HG03060 (cell line): ENCODE results near the gene TRABD2B.

Experiments
- ATAC-seq: cut with Tn5 transposase; IDR thresholded peaks from one replicate; pipeline ENCODE4 v1.9.1; 2021; ENCODE audit warnings: low read depth, moderate number of reproducible peaks; ENCODE audit not compliant: unreplicated experiment

The TRABD2B gene

GRCh38 chr1:47765742-47766485 is 231.3 kb downstream of the TRABD2B start:
- no peak for ATAC-seq

GRCh38 chr1:47765236-47765635 is 231.9 kb downstream of the TRABD2B start:
- ATAC-seq = no peak

- no peak for ATAC-seq
Measured at GRCh38 chr1:47764461-47765046, 232.6 kb downstream of the TRABD2B start.

GRCh38 chr1:47763591-47764171 is 233.5 kb downstream of the TRABD2B start:
- ATAC-seq = no peak

- ATAC-seq = no peak
Measured at GRCh38 chr1:47761974-47762373, 235.2 kb downstream of the TRABD2B start.

- no peak for ATAC-seq
Measured at GRCh38 chr1:47761201-47761930, 235.8 kb downstream of the TRABD2B start.

- no peak for ATAC-seq
Measured at GRCh38 chr1:47759936-47760629, 237.1 kb downstream of the TRABD2B start.

GRCh38 chr1:47759251-47759935 is 237.8 kb downstream of the TRABD2B start:
- ATAC-seq = no peak

- ATAC-seq = no peak
Measured at GRCh38 chr1:47758341-47759250, 238.6 kb downstream of the TRABD2B start.

GRCh38 chr1:47757226-47757975 is 239.8 kb downstream of the TRABD2B start:
- ATAC-seq = no peak

- no peak for ATAC-seq
Measured at GRCh38 chr1:47756411-47756810, 240.8 kb downstream of the TRABD2B start.

GRCh38 chr1:47756006-47756405 is 241.2 kb downstream of the TRABD2B start:
- ATAC-seq = no peak

GRCh38 chr1:47755101-47755990 is 241.8 kb downstream of the TRABD2B start:
- no peak for ATAC-seq

GRCh38 chr1:47754221-47754620 is 243.0 kb downstream of the TRABD2B start:
- no peak for ATAC-seq

GRCh38 chr1:47753808-47754207 is 243.4 kb downstream of the TRABD2B start:
- ATAC-seq = no peak

GRCh38 chr1:47752559-47752958 is 244.6 kb downstream of the TRABD2B start:
- ATAC-seq = no peak

- ATAC-seq = no peak
Measured at GRCh38 chr1:47751996-47752451, 245.2 kb downstream of the TRABD2B start.
